ENCODE measurements around the gene STRN3.

The STRN3 gene

DNA sequence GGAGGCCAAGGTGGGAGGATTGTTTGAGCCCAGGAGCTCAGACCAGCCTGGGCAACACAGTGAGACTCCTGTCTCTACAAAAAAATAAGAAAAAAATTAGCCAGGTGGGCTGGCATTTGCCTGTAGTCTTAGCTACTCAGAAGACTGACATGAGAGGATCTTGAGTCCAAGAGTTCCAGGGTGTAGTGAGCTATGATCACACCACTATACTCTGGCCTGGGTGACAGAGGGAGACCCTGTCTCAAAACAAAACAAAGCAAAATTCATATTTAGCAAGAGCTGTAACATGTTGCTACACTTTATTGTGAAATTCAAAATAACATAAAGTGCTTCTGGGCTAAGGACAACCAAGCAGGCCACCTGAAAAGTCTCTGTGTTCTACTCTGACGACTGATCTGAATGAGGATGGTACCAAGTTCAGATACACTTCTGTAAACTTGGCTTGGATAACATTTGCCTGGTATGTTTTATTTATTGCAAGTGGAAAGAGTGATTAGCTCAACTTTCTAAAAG lies 11.6 kb upstream of the STRN3 start:
- Histone ChIP-seq H3K79me1 (ENCODE audit: low read length) (no peaks in the 10 kb centered on the region), H3K9ac (ENCODE audit: low read length) (no peak overlapping the region), H3K4me3 (ENCODE audit: low read depth, low read length) (no peak overlapping the region), H3K4me1 (ENCODE audit: control insufficient read depth in 1 of 2, insufficient read depth in 2 of 2, low read length in 2 of 2) (no peaks in the 10 kb centered on the region), H2AFZ (ENCODE audit: insufficient read depth, low read length, poor library complexity) (no peak overlapping the region), H3K4ac (ENCODE audit: low read depth, low read length) (no peak overlapping the region), H3K4me2 (ENCODE audit: low read length) (no peak overlapping the region), H3K27ac (ENCODE audit: low read depth, low read length) (no peak overlapping the region), H4K12ac (ENCODE audit: low read depth, low read length) (no peak overlapping the region), H3K79me2 (ENCODE audit: control insufficient read depth, insufficient read depth, low read length, poor library complexity) (no peaks in the 10 kb centered on the region), H2BK12ac (ENCODE audit: low read length) (no peak overlapping the region), H3K27me3 (ENCODE audit: insufficient read depth, low read length) (no peaks in the 10 kb centered on the region), H2AK5ac (ENCODE audit: low read length) (no peak overlapping the region), H3K36me3 (ENCODE audit: control insufficient read depth in 1 of 2, insufficient read depth in 2 of 2, low read length in 2 of 2) (no peaks in the 10 kb centered on the region), H4K91ac (ENCODE audit: low read depth, low read length) (no peak overlapping the region), H3K18ac (ENCODE audit: low read length) (no peak overlapping the region), H2BK5ac (ENCODE audit: low read depth, low read length, poor library complexity) (no peak overlapping the region), H3K14ac (ENCODE audit: low read length) (no peak overlapping the region), H4K8ac (ENCODE audit: low read depth, low read length) (no peak overlapping the region), H3K23ac (ENCODE audit: low read length) (no peak overlapping the region), H3K9me3 (ENCODE audit: insufficient read depth, low read depth, low read length) (no peaks in the 10 kb centered on the region), H2BK120ac (ENCODE audit: insufficient read depth, low read length, poor library complexity) (no peak overlapping the region)
- DNase-seq: no peak
- no CpG with 5 or more reads among the region's 1 CpG for WGBS (ENCODE audit: extremely low coverage, insufficient coverage, insufficient read length)

DNA sequence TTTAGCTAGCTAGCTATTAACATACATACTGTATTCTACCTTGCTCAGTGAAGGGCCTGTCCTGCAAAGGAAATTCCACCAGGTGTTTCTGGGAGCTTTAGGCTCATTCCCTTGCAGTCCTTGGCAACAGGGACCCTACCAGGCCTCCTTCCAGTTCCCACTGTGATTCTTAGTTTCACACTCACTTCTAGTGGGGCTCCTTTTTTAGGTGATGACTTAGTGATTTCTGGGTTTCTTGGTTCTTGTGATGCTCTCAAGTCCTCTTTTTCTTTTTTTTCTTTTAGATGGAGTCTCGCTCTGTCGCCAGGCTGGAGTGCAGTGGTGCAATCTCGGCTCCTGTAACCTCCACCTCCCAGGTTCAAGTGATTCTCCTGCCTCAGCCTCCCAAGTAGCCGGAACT lies 10.4 kb upstream of the STRN3 start:
- Histone ChIP-seq H3K18ac (ENCODE audit: low read length) (no peak overlapping the region), H2AK5ac (ENCODE audit: low read length) (no peak overlapping the region), H3K4me3 (ENCODE audit: low read depth, low read length) (no peak overlapping the region), H3K4ac (ENCODE audit: low read depth, low read length) (no peak overlapping the region), H3K27ac (ENCODE audit: low read depth, low read length) (no peak overlapping the region), H3K79me2 (ENCODE audit: control insufficient read depth, insufficient read depth, low read length, poor library complexity) (no peaks in the 10 kb centered on the region), H4K91ac (ENCODE audit: low read depth, low read length) (no peak overlapping the region), H3K4me2 (ENCODE audit: low read length) (no peak overlapping the region), H2BK12ac (ENCODE audit: low read length) (no peak overlapping the region), H2AFZ (ENCODE audit: insufficient read depth, low read length, poor library complexity) (no peak overlapping the region), H2BK120ac (ENCODE audit: insufficient read depth, low read length, poor library complexity) (no peak overlapping the region), H3K79me1 (ENCODE audit: low read length) (no peaks in the 10 kb centered on the region), H3K9me3 (ENCODE audit: insufficient read depth, low read depth, low read length) (no peaks in the 10 kb centered on the region), H3K4me1 (ENCODE audit: control insufficient read depth in 1 of 2, insufficient read depth in 2 of 2, low read length in 2 of 2) (peaks cover 0 to 3% of the 10 kb centered on the region in 2 experiments), H4K12ac (ENCODE audit: low read depth, low read length) (no peak overlapping the region), H3K36me3 (ENCODE audit: control insufficient read depth in 1 of 2, insufficient read depth in 2 of 2, low read length in 2 of 2) (no peaks in the 10 kb centered on the region), H4K8ac (ENCODE audit: low read depth, low read length) (no peak overlapping the region), H3K14ac (ENCODE audit: low read length) (no peak overlapping the region), H2BK5ac (ENCODE audit: low read depth, low read length, poor library complexity) (no peak overlapping the region), H3K23ac (ENCODE audit: low read length) (no peak overlapping the region), H3K27me3 (ENCODE audit: insufficient read depth, low read length) (no peaks in the 10 kb centered on the region), H3K9ac (ENCODE audit: low read length) (no peak overlapping the region)
- DNase-seq: no peak
- no CpG with 5 or more reads among the region's 4 CpGs for WGBS (ENCODE audit: extremely low coverage, insufficient coverage, insufficient read length)

GRCh38 chr14:31030469-31030868 lies 4.3 kb upstream of the STRN3 start:
- Histone ChIP-seq H4K12ac (ENCODE audit: low read depth, low read length) (no peak overlapping the region), H2BK120ac (ENCODE audit: insufficient read depth, low read length, poor library complexity) (no peak overlapping the region), H3K9ac (ENCODE audit: low read length) (no peak overlapping the region), H3K4ac (ENCODE audit: low read depth, low read length) (no peak overlapping the region), H3K18ac (ENCODE audit: low read length) (no peak overlapping the region), H3K9me3 (ENCODE audit: insufficient read depth, low read depth, low read length) (no peaks in the 10 kb centered on the region), H4K8ac (ENCODE audit: low read depth, low read length) (no peak overlapping the region), H3K27me3 (ENCODE audit: insufficient read depth, low read length) (no peaks in the 10 kb centered on the region), H3K23ac (ENCODE audit: low read length) (no peak overlapping the region), H3K79me1 (ENCODE audit: low read length) (peaks cover 16% of the 10 kb centered on the region), H3K4me3 (ENCODE audit: low read depth, low read length) (no peak overlapping the region), H4K91ac (ENCODE audit: low read depth, low read length) (no peak overlapping the region), H3K36me3 (ENCODE audit: control insufficient read depth in 1 of 2, insufficient read depth in 2 of 2, low read length in 2 of 2) (no peaks in the 10 kb centered on the region), H2AK5ac (ENCODE audit: low read length) (no peak overlapping the region), H2BK12ac (ENCODE audit: low read length) (no peak overlapping the region), H3K14ac (ENCODE audit: low read length) (no peak overlapping the region), H3K79me2 (ENCODE audit: control insufficient read depth, insufficient read depth, low read length, poor library complexity) (peaks cover 11% of the 10 kb centered on the region), H3K4me2 (ENCODE audit: low read length) (no peak overlapping the region), H3K27ac (ENCODE audit: low read depth, low read length) (no peak overlapping the region), H2AFZ (ENCODE audit: insufficient read depth, low read length, poor library complexity) (no peak overlapping the region), H3K4me1 (ENCODE audit: control insufficient read depth in 1 of 2, insufficient read depth in 2 of 2, low read length in 2 of 2) (peaks cover 3 to 7% of the 10 kb centered on the region in 2 experiments), H2BK5ac (ENCODE audit: low read depth, low read length, poor library complexity) (no peak overlapping the region)
- WGBS (ENCODE audit: extremely low coverage, insufficient coverage, insufficient read length): no CpG with 5 or more reads among the region's 5 CpGs
- DNase-seq: no peak

- Histone ChIP-seq H2AK5ac (ENCODE audit: low read length) (no peak overlapping the region), H3K4me2 (ENCODE audit: low read length) (no peak overlapping the region), H4K91ac (ENCODE audit: low read depth, low read length) (no peak overlapping the region), H3K9ac (ENCODE audit: low read length) (no peak overlapping the region), H4K8ac (ENCODE audit: low read depth, low read length) (no peak overlapping the region), H3K4ac (ENCODE audit: low read depth, low read length) (no peak overlapping the region), H3K9me3 (ENCODE audit: insufficient read depth, low read depth, low read length) (no peaks in the 10 kb centered on the region), H3K23ac (ENCODE audit: low read length) (no peak overlapping the region), H3K36me3 (ENCODE audit: control insufficient read depth in 1 of 2, insufficient read depth in 2 of 2, low read length in 2 of 2) (no peaks in the 10 kb centered on the region), H4K12ac (ENCODE audit: low read depth, low read length) (no peak overlapping the region), H3K4me3 (ENCODE audit: low read depth, low read length) (no peak overlapping the region), H3K4me1 (ENCODE audit: control insufficient read depth in 1 of 2, insufficient read depth in 2 of 2, low read length in 2 of 2) (peaks cover 3 to 7% of the 10 kb centered on the region in 2 experiments), H3K79me2 (ENCODE audit: control insufficient read depth, insufficient read depth, low read length, poor library complexity) (peaks cover 15% of the 10 kb centered on the region), H3K27me3 (ENCODE audit: insufficient read depth, low read length) (no peaks in the 10 kb centered on the region), H3K79me1 (ENCODE audit: low read length) (peaks cover 19% of the 10 kb centered on the region), H2BK120ac (ENCODE audit: insufficient read depth, low read length, poor library complexity) (no peak overlapping the region), H2AFZ (ENCODE audit: insufficient read depth, low read length, poor library complexity) (no peak overlapping the region), H3K14ac (ENCODE audit: low read length) (no peak overlapping the region), H3K18ac (ENCODE audit: low read length) (no peak overlapping the region), H2BK5ac (ENCODE audit: low read depth, low read length, poor library complexity) (no peak overlapping the region), H2BK12ac (ENCODE audit: low read length) (no peak overlapping the region), H3K27ac (ENCODE audit: low read depth, low read length) (no peak overlapping the region)
- no CpG with 5 or more reads among the region's 3 CpGs for WGBS (ENCODE audit: extremely low coverage, insufficient coverage, insufficient read length)
- no peak for DNase-seq
Measured at GRCh38 chr14:31029016-31029970, 3.1 kb upstream of the STRN3 start.

Data from trophoblast cell (in vitro differentiated cells and primary cell).